PC-9 (cell line): ENCODE measurements around the gene STXBP5.

Source experiments
- EZH2 ChIP-seq: fragments of 200-600 bp; sonication (generic); IDR thresholded peaks from 2 replicates; pipeline ENCODE4 v1.8.0; 2017; ENCODE audit warnings: antibody characterized with exemption, low read depth
- TF ChIP-seq, protein P1 (sequence below): fragments of 200-600 bp; sonication (generic); conservative IDR thresholded peaks from 2 replicates; pipeline ENCODE4 v1.6.1; 2017; ENCODE audit warnings: mixed run types, antibody characterized with exemption, mild to moderate bottlenecking, moderate library complexity

DNA sequence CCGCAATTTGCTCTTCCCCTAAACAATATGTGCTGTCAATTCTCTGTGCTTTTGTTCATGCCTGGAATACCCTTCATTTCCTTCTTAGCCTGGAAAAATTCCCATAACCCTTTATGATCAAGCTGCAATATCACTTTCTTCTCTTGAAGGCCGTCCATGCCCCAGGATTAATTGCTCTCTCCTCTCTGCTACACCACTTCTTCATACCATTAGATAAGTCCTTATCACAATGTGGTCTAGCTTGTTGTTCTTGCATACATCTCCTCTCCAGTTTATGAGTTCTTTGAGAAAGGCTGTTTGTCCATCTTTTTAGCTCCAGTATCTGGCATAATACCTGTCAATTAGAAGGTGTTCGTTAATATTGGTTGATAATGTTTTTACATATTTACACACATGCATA lies 193.1 kb downstream of the STXBP5 start:
- TF ChIP-seq, protein P1, sequence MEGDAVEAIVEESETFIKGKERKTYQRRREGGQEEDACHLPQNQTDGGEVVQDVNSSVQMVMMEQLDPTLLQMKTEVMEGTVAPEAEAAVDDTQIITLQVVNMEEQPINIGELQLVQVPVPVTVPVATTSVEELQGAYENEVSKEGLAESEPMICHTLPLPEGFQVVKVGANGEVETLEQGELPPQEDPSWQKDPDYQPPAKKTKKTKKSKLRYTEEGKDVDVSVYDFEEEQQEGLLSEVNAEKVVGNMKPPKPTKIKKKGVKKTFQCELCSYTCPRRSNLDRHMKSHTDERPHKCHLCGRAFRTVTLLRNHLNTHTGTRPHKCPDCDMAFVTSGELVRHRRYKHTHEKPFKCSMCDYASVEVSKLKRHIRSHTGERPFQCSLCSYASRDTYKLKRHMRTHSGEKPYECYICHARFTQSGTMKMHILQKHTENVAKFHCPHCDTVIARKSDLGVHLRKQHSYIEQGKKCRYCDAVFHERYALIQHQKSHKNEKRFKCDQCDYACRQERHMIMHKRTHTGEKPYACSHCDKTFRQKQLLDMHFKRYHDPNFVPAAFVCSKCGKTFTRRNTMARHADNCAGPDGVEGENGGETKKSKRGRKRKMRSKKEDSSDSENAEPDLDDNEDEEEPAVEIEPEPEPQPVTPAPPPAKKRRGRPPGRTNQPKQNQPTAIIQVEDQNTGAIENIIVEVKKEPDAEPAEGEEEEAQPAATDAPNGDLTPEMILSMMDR = no peak
- TF ChIP-seq EZH2 = no peak
